Activated T-helper 1 cell treated with Interleukin-2 at 50 U/mL for 16 hours (primary cell): ENCODE measurements around the gene NFAT5.

ENCODE experiments used
- DNase-seq: peaks from one replicate; pipeline ENCODE4 v3.0.0-alpha.2; 2020; ENCODE audit warnings: low read depth

Gene NFAT5

DNA sequence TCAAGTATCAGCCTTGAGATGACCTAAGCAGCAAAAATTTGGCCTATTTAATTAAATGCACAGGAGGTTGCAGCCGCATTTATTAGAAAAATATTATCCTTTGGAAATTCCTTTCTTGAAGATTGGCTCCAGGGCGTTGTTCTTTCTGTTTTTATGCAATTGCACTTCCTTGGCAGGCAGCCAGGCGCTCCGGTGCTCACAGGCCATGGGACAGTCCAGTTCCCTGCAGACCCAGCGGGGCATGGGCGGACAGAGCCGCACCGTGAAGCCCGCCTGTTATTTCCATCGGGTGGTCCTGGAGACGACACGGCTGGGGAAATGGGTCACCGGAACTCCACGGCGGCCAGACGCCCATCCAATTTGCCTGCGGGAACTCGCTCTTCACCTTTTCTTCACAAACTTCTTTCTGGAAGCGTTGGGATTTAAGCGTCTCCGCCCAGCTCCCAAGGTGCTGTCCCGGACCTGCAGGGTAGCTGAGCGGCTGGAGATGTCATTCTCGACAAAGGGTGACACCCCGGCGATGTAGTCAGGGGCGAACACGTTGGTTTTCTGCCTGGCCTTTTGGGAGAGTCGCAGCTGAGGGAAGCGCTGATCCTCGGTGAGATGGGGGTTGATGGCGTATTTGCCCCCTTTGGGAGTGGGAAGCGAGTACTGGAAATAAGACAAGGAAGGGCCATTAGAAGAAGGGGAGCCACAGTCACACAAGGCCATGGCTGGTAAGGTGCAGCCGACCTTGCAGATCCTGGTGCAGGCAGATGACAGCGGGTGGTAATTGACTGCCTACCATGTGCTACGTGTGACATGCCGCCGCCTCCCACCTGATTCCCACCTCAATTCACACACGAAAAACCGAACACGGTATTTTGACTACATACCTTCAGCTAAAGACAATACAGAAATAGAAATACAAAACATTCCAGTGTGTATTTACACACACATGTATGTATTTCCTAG is 176.5 kb downstream of the NFAT5 start:
- no peak for DNase-seq

DNA sequence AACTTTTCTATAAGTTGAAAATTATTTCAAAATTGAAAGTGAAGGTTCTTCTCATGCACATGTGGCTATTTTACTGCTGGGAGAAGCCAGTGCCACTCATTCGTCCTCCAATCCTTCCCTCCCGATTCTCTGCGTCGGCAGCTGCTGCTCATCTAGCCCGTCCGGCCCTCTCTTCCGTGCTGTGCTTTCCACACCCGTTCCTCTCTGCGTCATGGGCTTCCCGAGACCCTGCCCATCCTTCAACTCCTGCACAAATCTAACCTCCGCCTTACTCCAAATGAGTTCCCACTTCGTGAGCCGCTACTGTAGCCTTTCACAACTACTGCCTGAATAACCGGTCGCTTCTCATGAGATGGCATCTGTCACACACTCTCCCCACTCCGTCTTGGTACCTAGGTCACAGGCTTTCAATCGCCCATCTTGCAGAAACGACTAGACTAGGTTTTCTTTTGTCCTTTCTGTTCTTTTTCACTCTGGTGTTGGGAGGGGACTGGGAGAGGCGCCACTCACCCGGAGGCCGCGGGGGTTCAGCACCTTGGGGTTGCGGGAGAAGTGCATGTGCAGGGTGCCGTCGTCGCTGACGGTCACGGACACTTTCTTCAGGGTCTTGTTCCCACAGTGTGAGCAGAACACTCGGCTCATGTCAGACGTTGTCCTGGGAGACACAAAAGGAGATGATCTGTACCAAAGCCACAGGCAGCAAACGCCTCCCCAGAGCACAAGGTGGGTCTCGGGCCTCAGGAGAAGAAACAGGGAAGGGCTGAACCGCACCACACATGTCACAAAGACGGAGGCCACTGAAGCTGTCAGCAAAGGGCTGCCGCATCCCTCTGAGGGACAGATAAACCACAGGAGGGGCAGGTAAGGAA is 178.8 kb downstream of the NFAT5 start:
- DNase-seq = no peak

DNA sequence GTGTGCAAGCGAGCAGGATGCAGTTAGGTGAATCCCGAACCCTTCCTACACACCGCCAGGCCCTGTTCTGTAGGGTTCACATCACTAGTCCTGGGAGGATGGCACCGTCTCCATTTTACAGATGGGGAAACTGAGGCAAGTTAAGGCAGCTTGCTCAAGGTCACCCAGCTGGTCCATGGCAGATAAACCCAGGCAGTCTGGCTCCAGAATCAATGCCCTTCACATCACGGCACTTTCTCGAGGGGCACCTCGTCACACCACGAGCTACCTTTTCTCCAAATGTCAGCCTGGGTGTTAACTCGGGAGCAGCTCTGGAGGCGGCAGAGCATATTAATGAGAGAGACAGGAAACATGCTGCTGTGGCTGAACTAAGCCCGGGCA is 179.5 kb downstream of the NFAT5 start:
- no peak for DNase-seq

DNA sequence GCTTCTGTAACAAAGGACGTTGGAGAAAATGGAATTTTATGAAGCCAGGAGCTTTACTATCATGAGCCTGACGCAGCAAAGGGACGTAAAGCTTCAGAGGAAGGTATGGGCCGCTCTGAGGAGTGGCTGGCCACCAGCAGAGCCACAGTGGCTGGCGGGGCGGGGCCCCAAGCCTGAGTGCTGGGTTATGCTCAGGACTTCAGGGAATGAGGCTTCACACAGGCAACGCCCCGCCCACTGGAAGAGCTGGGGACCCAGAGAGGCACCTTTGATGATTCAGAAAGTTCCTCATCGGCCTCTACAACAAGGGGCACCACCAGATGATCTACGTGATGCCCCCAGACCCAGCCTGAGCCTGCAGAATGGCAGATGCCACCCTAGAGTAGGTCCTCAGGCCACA is 180.2 kb downstream of the NFAT5 start:
- DNase-seq = no peak

DNA sequence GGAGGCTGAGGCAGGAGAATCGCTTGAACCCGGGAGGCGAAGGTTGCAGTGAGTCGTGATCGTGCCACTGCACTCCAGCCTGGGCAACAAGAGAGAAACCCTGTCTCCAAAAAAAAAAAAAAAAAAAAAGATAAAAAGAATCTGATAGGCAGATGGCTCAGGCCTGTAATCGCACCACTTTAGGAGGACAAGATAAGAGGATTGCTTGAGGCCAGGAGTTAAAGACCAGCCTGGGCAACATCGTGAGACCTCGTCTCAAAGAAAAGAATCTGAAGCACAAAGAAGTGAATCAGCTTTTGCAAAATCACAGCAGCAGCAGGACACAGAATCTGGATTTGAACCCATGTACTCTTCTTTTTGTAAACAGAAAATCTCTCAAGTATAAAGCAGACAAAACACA is 181.3 kb downstream of the NFAT5 start:
- DNase-seq = no peak

DNA sequence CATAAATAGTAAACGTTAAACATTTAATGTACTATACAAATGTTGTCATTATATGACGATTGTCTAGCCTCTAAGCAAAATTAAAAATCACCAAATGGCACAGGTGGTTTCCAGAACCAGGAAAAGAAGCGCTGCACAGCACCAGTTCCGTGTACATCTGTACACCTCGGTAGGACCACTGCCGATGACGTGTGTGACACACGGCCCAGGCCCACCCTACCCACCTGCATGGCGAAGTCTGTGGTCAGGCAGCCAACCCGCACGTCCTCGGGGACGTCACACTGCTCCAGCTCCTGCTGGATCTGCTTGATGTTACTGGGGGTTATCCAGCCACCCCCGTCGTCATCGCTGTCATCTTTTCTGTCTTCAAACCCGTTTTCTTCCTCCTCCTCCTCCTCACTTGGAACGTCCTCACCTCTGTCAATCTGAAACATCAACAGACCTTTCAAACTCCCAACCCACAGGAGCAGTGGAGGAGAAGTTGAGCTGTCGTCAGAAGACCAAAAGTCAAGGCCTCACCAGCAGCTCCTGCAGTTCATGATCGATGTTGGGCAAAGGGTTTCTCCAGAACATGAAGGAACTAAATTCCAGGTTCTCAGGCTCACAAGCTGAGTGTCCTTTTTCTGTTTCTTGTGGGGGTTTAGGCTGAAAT is 183.1 kb downstream of the NFAT5 start:
- DNase-seq = no peak

DNA sequence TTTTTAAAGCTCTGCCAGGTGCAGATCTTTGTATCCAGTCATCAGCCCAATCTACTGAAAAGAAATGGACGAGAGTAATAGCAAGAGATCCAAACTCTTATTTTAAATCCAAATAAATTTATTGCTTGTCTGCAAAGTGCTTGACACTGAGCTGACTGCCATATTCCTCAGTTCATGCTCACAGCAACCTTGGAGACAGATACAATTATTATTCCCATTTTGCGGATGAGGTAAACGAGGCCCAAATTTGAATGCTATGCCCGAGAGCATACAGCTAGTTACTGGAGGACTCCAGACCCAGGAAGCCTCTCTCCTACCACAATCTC is 188.3 kb downstream of the NFAT5 start:
- no peak for DNase-seq
